Measurements from ENCODE around the gene CCDC107.
"Not testable (repeated sequence)": the region's sequence is repeated elsewhere in the genome, so short reads cannot be mapped to it uniquely, and the experiment has no call there.

Gene CCDC107

DNA sequence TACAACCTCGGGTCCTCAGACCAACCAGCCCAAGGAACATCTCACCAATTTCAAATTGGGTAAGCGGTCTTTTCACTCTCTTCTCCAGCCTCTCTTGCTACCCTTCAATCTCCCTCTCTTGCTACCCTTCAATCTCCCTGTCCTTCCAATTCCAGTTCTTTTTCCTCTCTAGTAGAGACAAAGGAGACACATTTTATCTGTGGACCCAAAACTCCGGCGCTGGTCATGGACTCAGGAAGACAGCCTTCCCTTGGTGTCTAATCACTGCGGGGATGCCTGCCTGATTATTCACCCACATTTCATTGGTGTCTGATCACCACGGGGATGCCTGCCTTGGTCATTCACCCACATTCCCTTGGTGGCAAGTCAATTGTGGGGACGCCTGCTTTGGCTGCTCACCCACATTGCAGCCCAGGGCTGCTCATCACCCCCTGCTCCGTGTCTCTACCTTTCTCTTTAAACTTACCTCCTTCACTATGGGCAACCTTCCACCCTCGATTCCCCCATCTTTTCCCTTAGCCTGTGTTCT lies 20.6 kb upstream of the CCDC107 start:
- DNase-seq (ENCODE audit: low read depth): not testable (repeated sequence)

DNA sequence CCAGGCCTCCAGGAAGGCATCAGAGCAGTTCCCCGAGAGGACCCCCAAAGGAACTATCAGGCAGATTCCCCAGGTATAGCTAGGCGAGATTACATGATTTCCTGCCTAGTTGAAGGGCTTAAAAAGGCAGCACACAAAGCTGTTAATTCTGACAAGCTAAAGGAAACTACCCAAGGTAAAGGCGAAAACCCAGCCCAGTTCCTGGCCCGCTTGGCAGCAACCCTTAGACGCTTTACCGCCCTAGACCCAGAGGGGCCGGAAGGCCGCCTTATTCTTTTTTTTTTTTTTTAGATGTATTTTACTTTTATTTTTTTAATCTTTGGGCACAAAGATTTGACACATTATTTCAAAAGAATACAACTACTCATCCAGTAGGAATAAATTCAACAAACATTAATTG lies 19.3 kb upstream of the CCDC107 start:
- DNase-seq (ENCODE audit: low read depth): not testable (repeated sequence)

DNA sequence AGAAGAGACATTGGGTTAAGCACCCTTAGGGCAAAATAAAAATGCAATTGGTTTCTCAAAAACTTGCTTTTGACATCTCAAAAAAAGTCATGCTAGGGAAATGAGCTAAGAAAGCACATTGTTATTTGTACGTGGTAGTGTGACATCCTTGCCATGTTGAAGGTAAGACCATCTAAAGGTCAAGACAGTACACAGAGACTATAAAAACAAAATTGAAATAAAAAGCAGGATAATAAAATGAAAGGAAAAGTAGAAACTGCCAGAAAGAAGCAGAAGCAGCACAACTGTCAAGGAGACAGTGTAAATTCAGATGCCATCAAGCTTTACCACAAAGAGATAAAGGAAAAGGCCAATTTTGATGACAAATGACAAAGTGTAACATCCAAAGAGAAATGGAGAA lies 18.9 kb upstream of the CCDC107 start:
- DNase-seq (ENCODE audit: low read depth): not testable (repeated sequence)

DNA sequence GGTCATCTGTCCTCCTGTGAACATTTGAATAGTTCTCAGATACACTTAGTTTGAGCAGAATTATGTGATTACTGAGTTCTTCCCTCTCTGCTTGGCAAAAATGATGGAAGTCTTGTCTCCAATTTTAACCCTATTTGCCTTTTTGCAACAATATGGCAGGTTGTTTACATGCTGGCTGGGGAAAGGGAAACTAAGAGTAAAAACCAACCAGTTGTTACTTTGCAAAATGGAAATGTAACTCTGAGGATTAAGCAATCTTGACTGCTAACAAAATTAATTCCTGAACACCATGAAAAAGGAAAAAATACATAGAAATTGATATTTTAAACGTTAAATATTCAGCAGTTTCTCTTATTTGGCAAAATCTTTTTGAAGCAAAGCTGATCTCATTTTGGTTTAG lies 18.5 kb upstream of the CCDC107 start:
- DNase-seq (ENCODE audit: low read depth): no peak

DNA sequence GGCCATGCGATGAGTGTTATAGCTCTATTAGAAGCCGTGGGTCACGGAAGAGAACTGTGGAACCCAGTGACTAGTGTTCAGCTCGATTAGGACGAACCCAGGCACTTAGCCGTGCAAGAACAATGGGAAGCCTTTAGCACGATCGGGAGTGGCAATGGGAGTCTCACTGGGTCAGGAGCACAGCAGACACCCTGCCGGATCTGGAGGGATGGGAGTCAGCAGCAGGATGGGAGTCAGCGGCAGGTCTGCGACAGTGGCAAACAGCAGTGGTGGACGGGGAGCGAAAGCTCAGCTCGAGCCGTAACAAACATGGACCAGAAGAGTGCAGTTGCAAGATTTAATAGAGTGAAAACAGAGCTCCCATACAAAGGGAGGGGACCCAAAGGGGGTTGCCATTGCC lies 17.7 kb upstream of the CCDC107 start:
- not testable (repeated sequence) for DNase-seq (ENCODE audit: low read depth)

DNA sequence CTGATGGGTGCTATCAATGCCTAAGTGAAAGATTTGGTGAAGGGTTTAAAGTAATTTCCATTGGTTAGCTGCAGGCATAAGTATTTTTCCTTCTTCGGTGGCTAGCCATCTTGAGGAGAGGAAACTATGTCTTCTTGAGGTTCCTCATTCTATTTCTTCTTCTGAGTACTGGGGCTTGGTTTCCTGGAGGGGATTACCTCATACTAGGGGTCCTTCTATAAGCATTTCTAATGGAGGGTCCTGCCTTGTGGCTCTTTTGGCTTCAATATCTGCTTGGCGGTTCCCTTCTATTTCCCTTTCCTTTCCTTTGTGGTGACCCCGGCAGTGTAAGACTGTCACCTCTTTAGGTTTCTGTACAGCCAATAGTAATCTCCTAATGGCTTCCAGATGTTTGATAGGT lies 16.6 kb upstream of the CCDC107 start:
- DNase-seq (ENCODE audit: low read depth): not testable (repeated sequence)

DNA sequence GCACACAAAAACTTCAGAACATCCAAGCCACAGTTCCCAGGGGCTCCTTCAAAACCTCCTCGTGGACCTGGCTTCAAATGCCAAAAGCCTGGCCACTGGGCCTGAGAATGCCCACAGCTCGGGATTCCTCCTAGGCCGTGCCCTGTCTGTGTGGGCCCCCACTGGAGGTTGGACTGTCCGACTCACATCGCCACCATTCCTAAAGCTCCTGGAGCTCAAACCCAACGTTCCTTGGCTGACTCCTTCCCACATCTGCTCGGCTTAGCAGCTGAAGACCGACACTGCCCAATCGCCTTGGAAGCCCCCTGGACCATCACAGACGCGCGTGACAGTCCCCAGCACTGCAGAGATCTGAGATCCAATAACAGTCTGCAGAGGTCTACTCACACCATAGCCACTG lies 15.0 kb upstream of the CCDC107 start:
- DNase-seq (ENCODE audit: low read depth): no peak

DNA sequence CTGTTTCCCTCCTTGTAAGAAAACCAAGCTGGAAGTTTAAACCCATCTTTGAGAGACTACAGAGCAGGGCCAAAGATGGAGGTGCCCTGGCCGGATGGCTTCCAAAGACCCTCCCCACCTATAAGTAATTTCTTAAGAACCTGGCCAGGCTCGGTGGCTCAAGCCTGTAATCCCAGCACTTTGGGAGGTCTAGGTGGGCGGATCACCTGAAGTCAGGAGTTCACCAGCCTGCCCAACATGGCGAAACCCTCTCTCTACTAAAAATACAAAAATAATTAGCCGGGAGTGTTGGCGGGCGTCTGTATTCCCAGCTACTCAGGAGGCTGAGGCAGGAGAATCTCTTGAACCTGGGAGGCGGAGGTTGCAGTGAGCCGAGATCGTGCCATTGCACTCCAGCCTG lies 12.4 kb upstream of the CCDC107 start:
- not testable (repeated sequence) for DNase-seq (ENCODE audit: low read depth)

DNA sequence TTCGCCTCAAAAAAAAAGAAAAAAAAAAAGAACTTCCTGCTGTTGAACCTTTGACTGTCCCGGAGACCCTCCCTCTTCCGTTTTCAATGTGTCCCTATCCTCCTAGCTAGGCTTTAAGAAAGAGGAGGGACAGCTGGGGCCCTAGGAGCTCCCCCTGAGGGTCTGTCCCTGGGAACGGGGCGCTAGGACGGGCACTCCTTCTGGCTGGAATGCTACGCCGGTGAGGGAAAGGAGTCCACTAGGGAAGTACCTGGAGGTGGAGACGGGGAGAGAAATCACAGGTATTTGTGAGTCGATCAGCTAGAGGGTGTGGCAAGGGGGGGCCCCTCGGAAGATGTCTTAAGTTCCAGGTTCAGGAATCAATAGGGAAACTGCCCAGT lies 11.9 kb upstream of the CCDC107 start:
- DNase-seq (ENCODE audit: low read depth): no peak

DNA sequence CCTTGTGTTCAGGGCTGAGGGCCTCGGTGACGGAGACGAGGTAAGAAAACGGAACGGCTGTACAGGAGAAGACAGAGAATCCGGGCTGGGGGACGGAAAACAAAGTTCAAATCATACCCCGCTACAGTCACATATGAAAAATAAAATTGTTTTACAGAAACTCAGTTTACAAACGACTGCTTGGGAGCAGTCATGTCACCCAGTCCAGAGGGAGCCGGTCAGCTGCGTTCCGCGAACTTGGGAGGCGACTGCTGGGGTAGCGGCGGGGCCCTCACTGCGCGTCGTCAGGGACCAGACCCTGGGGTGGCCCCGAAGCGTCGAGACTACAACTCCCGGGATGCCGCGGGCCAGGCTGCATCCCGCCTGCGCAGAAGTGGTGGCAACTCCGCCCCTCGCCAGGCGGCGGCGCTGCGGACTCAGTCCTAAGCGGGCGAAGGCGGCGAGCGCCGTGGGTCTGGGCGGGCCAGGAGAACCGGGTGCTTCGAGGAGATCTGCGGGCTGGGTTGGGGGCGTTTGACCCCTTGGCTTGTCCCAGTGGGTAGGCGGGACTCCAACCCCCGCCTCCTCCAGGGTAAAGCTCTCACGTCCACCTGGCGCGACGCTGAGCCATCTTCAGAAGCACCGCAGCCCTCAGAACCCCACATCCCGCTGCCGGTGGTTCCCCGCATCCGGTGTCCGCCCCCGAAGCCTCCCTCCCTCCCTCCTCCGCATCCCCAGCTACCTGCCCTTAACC lies 11.4 kb upstream of the CCDC107 start:
- peak; percentile 82 for DNase-seq (ENCODE audit: low read depth)

DNA sequence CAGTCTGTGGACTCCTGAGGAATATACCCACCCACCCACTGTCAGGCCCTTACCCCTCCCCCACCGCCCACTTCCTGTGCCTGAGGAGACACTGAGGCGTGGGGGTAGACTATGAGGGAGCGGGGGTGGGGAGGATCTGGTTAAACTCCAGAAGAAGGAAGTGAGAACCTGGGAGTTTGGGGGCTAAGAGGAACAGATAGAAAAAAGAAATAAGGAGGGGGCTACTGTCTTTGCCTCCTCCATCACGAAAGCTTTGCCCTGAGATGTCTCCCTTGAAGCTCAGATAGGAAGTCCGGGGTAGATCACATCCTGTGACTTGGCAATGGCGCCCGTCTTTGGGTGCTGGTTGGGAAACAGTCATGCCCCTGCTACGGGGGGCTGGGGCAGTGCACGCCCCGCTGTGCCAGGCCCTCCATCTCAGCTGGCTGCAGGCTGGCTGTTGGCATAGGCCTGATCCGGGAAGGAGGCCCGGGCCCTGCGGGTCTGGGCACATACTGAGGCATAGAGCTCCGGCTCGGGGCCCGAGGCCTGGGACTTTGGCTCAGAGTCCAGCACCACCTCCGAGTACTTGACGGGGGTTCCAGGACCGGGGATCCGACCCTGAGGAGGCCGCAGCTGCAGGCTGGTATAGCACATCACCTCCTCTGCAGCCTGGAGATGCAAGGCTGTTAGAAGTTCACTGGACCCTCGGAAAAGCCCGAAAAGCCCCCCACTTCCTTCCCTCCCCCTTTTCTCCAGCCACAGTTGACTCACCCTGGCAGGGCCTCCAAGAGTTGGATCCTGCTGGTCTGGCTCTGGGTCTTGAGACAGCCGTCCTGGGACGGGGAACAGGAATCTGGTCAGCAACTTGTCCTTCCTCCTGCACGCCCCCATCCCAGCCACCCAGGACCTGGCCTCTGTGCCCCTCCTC lies 8.4 kb upstream of the CCDC107 start:
- no peak for DNase-seq (ENCODE audit: low read depth)

DNA sequence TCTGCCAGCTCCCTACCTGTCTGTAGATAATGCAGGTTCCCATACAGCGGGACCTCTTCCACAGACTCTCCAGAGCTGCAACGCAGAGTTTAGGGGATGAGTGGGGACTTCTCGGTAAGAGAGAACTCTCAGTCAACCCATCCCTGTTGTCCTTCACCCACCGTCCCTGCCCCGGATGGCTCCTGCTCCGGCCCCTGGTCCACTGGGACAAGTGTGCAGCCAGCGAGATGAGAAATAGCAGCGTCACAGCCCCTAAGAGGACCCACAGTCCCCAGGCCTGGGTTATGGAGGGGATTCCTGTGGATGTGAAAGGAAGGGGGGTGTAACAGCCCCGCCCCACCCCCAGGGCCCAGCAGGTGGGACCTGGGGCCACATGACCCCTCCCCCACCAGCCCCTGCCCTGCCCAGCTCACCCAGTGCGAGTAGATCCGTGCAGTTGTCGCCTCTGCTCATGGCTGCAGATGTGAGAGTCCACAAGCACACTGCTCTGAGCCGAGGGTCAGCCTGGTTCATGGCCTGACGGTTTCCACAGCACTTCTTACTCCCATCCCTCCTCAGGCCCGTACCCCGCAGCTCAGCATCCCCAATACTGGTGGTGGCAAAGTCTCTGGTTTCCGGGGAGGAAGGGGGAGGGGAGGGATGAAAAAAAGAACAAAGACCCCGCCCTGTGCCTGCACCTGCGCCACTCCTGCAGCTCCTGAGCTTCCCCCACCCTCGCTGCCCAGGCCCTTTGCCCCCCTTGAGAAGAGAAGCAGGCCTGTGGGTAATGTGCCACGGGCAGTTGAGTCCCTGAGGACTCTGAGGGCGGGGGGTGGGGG lies 7.5 kb upstream of the CCDC107 start, which contains the start of gene SIT1:
TSS of gene SIT1 (minus strand) at position 591 of the 818 bp plus-strand sequence. CDS start at position 513, 78 bp downstream.
- DNase-seq (ENCODE audit: low read depth): no peak

DNA sequence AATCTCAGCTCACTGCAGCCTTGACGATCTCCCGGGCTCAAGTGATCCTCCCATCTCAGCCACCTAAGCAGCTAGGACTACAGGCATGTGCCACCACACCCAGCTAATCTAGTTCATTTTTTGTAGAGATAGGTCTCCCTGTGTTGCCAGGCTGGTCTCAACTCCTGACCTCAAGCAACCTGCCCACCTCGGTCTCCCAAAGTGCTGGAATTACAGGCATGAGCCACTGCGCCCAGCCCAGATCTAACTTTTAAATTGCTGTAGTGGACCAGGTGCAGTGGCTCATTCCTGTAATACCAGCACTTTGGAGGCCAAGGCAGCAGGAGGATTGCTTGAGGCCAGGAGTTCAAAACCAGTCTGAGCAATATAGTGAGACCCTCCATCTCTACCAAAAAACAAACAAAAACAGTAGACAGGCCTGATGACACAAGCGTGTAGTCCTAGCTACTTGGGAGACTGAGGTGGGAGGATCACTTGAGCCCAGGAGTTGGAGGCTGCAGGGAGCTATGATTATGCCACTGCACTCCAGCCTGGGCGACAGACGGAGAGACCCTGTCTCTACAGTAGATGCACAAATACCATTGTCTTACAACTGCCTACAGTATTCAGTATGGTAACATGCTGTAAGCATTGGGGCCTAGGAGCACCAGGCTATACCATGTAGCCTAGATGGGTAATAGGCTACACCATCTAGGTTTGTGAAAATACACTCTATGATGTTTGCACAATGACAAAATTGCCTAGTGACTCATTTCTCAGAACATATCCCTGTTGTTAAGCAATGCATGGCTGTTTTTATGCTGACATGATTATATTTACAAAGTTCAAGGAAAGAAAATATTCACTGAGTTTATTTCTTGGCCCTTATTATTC lies 5.9 kb upstream of the CCDC107 start:
- no peak for DNase-seq (ENCODE audit: low read depth)

DNA sequence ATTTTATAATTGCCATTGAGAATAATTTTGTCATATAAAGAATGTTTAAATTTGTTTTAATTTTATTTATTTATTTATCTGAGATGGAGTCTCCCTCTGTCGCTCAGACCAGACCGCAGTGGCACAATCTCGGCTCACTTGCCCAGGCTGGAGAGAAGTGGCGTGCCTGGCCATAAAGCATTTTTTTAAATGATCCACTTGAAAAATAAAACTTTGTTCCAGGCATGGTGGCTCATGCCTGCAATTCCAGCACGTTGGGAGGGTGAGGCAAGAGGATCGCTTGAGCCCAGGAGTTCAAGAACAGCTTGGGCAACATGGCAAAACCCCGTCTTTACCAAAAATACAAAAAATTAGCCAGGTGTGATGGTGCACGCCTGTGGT lies 5.3 kb upstream of the CCDC107 start:
- no peak for DNase-seq (ENCODE audit: low read depth)

DNA sequence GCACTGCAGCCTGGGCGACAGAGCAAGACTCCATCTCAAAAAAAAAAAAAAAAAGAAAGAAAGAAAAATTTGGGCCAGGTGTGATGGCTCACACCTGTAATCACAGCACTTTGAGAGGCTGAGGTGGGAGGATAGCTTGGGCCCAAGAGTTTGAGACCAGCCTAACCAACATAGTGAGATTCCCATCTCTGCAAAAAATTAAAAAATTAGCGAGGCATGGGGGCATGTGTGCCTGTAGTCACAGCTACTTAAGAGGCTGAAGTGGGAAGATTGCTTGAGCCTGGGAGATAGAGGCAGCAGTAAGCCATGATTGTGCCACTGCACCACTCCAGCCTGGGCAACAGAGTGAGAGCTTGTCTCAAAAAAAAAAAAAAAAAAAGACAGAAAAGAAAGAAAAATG lies 4.5 kb upstream of the CCDC107 start:
- no peak for DNase-seq (ENCODE audit: low read depth)

DNA sequence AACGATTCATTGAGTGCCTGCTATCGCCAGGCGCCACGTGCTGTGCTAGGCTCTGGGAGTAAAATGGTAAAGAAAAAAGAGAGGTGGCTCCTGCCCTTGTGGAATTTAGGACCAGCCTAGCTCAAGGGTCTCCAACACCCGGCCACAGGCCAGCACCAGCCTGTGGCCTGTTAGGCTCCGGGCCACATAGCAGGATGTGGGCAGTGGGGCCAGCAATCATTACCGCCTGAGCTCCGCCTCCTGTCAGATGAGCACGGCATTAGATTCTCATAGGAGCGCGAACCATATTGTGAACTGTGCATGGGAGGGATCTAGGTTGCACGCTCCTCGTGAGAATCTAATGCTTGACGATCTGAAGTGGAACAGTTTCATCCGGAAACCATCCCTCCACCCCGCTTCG lies 1.7 kb upstream of the CCDC107 start:
- DNase-seq (ENCODE audit: low read depth): no peak

DNA sequence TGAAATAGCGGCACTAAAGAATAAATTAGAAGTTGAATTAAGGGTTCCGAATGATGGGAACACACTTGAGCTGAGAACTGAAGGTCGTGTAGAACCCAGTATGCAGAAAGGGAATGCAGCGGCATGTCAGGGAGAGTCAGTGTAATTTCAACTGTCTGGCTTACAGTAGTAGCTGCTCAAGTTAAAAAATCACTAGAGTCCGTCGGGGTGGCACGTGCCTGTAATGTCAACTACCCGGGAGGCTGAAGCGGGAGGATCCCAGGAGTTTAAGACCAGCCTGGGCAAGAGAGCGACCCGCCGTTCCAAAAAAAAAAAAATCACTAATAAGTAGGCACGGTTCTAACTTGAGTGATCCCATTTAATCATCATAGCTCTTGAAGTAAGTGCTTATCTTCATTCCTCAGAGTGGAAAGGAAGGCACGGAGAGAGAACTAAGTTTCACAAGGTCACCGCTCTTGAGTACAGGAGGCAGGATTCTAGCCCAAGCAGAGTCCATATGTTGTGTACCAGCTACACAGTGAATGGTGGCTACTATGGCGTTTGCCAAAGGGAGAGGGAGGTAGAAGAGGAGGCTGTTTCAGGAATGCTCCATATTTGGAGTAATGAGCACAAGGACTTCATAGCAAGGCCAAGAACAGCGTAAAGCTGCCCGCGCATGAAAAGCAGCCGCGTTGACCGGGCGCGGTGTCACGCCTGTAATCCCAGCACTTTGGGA lies 1.1 kb upstream of the CCDC107 start:
- DNase-seq (ENCODE audit: low read depth): no peak

DNA sequence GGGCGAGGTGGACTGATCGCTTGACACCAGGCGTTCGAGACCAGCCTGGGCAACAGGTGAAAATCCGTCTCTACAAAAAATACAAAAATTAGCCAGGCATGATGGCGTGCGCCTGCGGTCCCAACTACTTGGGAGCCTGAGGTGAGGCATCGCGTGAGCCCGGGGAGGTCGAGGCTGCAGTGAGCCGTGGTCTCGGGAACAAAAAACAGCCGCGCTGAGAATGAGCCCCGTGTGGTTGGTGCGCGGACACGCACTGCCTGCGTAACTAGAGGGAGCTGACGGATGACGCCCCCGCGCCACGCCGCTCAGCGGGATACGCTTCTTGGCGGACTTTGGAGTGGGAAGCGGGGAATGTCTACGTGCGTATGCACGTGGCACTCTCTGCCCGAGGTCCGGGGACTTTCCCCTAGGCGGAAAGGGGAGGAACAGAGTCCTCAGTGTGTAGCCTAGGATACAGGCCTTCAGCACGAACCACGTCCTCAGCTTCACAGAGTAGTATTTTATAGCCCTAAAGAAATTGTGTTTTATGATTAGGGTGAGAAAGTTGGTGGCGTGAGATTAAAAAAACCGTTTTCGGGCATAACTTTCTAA lies 451 bp upstream of the CCDC107 start, which contains the start of gene RMRP:
TSS of gene RMRP (minus strand) at position 474 of the 591 bp plus-strand sequence.
- DNase-seq (ENCODE audit: low read depth): peak; percentile 79

DNA sequence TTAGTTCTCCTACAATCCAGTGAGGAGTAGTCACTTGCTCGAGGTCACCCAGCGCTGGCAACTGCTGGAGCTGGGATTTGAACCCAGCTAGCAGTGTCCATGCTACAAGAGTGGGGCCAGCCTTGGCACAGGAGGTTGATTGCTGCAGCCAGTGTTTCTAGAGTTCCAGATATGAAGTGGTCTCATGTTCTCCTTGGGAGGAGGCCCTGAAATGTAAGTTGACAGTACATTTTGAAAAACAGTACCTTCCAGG lies 802 bp downstream of the CCDC107 start:
- no peak for DNase-seq (ENCODE audit: low read depth)

DNA sequence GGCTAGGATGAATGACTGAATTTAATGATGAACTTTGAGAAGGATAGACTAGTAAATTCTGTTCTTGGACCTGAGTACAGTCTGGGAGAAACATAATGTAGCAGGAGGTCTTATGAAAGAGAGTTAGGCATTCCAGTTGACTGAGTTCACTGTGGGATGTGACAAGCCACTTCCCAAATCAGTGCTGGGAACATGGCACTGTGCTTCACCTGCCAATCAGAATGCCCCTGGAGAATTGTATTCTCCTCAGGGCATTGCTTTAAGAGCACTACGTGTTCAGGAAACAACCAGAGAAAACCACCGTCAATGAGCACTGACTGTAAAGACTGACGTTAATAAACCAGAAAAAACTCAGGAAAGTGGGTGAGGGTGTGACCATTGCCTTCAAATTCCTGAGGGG lies 1.2 kb downstream of the CCDC107 start:
- DNase-seq (ENCODE audit: low read depth): no peak
